Astrocyte (in vitro differentiated cells and primary cell): ENCODE measurements around the gene SEMA6A.

Experiments
- CTCF ChIP-seq: IDR thresholded peaks from 2 replicates; pipeline ENCODE4 v1.5.1; 2011; ENCODE audit warnings: low read depth, mild to moderate bottlenecking, inconsistent platforms, low read length, moderate library complexity; ENCODE audit not compliant: insufficient read depth
- EZH2 ChIP-seq: IDR thresholded peaks from 2 replicates; pipeline ENCODE4 v1.6.1; 2012; ENCODE audit warnings: mild to moderate bottlenecking, low read length, inconsistent platforms; ENCODE audit not compliant: insufficient read depth

GRCh38 chr5:116455061-116455460 is 119.6 kb downstream of the SEMA6A start:
- TF ChIP-seq CTCF (no peak), EZH2 (no peak)
